ENCODE data around the gene CRIP1.

DNA sequence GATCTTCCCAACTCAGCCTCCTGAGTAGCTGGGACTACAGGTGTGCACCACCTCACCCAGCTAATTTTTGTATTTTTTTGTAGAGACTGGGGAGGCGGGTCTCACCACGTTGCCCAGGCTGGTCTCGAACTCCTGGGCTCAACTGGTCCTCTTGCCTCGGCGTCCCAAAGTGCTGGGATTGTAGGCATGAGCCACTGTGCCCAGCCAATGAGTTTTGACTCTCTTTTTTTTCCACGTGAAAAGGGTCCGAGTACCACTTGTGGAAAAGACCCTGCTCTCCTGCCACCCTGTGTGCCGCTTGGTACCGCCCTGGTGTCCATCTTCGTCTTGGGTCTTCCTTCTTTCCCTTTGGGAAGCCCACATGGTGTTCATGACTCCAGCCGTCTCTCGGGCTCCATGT is 21.9 kb downstream of the CRIP1 start:
- TF ChIP-seq, protein P1, sequence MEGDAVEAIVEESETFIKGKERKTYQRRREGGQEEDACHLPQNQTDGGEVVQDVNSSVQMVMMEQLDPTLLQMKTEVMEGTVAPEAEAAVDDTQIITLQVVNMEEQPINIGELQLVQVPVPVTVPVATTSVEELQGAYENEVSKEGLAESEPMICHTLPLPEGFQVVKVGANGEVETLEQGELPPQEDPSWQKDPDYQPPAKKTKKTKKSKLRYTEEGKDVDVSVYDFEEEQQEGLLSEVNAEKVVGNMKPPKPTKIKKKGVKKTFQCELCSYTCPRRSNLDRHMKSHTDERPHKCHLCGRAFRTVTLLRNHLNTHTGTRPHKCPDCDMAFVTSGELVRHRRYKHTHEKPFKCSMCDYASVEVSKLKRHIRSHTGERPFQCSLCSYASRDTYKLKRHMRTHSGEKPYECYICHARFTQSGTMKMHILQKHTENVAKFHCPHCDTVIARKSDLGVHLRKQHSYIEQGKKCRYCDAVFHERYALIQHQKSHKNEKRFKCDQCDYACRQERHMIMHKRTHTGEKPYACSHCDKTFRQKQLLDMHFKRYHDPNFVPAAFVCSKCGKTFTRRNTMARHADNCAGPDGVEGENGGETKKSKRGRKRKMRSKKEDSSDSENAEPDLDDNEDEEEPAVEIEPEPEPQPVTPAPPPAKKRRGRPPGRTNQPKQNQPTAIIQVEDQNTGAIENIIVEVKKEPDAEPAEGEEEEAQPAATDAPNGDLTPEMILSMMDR (IDR thresholded peaks at IDR 0.05; ENCODE audit: insufficient read depth, low read depth, low read length), result no peak
- no peak for TF ChIP-seq EZH2 (IDR thresholded peaks at IDR 0.05; ENCODE audit: insufficient read depth, low read length)
